Stimulated activated CD8-positive, alpha-beta memory T cell treated with anti-CD3 and anti-CD28 coated beads, Interleukin-12 subunit alpha, Interleukin-12 subunit beta, amount 100 ng/mL, for 24 hours (primary cell): ENCODE data around the gene BIRC2.
A peak's percentile ranks its signal among the peaks of the same experiment; 100 is the strongest.
"Not testable (repeated sequence)": the region's sequence is repeated elsewhere in the genome, so short reads cannot be mapped to it uniquely, and the experiment has no call there.

Experiments
- DNase-seq: peaks from one replicate; pipeline ENCODE4 v3.0.0-alpha.2; 2020; ENCODE audit errors: extremely low read depth

BIRC2 gene

DNA sequence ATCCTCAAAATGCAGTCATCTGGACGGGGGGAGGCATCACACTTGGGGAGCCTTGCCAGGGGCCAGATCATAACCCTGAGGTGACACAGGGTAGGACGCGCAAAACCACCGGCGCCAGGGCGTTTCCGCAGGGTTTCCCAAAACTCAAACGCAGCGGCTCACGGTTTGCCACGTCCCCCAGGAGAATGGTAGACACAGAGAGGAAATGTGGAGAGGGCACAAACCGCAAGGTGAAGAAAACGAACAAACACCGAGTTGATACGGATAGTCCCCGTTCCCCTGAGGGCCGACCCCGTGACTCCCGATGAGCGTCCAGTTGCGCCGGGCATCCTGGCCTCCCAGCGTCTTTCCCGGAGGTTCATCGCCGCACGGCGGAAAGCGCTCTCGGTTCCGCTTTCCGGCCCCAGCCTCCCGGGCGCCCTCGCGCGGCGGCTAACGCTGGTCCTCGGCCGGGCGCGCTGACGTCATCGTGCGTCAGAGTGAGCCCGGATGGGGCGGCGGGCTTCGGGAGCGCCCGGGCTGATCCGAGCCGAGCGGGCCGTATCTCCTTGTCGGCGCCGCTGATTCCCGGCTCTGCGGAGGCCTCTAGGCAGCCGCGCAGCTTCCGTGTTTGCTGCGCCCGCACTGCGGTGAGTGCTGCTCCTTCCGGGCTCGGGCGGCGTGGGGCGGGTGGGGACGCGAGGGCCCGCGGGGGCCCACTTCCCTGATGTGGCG, at the start of gene BIRC2:
Gene BIRC2 (plus strand): TSS at position 467 of the 714 bp plus-strand sequence. CDS start 2,641 bp downstream, outside the sequence.
- DNase-seq: peak; percentile 91

DNA sequence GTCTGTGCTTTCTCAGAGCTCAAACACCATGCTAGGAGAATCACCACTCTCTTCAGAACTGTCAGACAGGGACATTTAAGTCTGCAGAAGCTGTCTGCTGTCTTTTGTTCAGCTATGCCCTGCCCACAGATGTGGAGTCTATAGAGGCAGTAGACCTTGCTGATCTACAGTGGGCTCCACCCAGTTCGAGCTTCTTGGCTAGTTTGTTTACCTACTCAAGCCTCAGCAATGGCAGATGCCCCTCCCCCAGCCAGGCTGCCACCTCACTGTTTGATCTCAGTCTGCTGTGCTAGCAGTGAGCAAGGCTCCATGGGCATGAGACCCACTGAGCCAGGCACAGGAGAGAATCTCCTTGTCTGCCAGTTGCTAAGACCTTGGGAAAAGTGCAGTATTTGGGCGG, 46.2 kb upstream of the BIRC2 start:
- DNase-seq: not testable (repeated sequence)

DNA sequence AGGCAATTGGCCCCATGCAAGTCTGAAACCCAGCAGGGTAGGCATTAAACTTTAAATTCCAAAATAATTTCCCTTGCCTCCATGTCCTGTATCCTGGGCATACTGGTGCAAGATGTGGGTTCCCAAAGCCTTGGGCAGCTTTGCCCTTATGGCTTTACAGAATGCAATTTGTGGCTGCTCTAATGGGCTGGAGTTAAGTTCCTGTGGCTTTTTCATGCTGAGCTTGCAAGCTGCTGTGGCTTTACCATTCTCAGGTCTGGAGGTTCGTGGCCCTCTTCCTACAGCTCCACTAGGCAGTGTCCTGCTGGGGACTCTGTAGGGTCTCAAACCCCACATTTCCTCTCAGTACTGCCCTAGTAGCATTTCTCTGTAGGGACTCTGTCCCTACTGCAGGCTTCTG, 44.8 kb upstream of the BIRC2 start:
- no peak for DNase-seq

DNA sequence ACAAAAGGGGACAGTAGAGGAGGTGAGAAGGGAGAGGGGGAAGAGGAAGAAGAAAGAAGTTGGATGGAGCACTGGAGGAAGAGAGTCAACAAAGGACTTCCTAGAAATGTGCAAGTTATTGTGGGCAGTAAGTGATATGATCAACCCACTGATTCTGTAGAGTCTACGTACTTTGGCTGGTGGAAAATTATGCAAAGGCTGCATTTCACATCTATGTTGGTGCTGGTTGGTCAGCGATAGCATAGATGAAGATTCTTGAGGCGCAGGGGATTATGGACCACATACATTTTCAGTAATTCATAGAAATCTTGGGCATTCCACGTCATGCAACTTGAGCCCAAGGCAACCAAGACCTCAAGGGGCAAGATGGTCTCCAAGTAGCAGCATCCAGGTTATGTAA, 42.3 kb upstream of the BIRC2 start:
- DNase-seq: no peak

DNA sequence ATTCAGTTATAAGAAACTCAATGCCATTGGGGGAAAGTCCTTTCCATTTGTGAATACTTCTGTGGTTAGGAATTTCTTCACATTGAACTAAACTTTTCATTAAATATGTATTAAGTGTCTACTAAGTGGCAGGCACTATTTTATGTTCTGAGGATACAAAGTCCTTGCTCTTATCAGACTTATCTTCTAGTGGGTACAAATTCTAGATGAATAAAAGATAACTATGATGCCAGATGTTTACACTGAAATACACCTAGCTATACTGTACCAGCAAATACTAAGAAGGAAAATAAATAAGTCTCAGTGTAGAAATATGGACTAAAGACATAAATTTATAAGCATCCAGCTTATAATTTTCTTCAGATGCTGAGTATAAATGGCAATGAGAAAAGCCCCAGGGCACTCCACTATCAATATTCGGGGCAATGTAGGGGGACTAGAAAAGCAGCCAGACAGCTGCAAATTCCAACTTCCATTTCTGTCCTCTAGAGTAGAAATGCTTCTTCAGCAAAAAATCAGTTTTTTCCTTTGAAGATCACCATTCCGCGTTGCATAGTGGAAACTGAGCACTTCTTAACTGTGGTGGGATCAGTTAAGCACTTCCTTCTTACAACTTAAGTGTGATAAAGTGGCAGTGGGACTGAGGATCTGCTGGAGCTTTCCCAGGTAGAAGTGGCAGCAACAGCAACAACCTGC, 41.5 kb upstream of the BIRC2 start:
- DNase-seq: no peak

DNA sequence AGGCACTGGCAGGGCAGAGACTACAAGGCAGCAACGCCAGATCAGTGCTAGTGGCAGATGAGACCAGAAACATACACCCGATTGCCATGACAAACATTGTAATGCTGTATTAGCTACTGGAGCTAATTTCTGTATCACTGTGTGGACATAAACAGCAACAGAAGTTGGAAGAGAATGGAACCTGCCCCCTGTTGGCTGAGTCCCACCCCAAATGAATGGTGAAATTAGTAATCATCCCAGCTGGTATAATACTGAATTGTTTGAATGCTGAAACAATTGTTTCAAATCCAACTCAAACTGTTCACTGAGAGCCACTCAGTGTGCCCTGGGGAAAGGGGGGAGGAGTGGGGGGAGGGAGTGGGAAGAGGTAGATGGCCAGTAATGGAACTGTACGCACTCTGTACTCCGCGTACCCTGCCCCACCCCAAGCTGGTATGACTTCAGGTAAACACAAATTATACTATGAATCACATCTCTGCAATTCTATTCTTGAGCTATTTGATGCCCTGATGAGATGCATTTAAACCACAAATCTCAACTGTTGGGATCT, 40.9 kb upstream of the BIRC2 start:
- no peak for DNase-seq

DNA sequence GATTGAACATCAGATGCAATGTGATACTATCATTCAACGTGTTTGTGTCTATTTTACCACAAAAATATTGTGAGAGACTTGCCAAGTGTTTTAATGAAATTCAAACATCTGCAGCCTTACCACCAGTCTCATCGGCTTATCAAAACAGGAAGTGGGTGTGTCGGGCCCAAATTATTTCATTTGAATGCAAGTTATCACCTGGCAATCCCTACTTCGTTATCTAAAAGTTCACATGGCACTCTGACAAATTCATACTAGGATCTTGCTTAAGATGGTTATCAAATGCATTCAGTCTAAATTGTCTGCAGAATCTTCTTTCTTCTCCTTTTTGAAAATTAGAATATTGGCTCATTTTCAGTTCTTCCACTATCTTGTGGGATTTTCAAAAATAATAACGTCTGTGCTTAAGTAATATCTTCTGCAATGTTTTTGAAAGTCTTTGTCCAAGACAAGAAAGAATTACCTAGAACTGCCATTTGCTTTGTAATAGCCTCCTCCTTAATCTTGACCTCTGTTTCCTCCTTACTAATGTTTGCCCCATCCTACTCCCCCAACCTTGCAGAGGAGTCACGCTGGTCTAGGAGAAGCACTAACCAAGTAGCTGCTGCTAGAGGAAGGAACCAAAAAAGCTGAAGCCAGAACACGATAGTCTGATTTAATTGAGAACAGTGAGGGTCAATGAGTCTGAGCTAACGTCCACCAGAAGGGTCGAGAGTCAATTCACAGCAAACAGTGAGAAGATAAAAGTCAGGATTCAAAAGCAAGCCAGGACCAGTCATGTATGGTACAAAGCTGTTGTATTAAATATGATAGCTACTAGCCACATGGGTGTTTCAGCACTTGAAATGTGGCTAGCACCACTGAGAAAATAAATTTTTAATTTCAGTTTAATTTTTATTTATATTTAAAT, 39.9 kb upstream of the BIRC2 start:
- no peak for DNase-seq

DNA sequence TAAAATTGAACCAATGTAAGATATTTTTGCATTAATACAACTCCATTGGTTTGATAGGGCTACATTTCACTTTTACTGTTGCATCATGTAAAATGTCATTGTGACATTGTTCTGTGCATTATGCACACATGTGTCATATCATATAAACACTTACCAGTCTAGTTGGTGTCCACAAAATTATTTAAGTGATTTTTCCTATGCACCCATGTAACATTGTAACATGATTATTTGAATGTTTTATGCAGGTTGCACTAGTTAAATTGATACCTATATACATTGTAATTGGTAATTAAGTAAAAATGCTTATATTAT, 39.3 kb upstream of the BIRC2 start:
- DNase-seq: no peak

DNA sequence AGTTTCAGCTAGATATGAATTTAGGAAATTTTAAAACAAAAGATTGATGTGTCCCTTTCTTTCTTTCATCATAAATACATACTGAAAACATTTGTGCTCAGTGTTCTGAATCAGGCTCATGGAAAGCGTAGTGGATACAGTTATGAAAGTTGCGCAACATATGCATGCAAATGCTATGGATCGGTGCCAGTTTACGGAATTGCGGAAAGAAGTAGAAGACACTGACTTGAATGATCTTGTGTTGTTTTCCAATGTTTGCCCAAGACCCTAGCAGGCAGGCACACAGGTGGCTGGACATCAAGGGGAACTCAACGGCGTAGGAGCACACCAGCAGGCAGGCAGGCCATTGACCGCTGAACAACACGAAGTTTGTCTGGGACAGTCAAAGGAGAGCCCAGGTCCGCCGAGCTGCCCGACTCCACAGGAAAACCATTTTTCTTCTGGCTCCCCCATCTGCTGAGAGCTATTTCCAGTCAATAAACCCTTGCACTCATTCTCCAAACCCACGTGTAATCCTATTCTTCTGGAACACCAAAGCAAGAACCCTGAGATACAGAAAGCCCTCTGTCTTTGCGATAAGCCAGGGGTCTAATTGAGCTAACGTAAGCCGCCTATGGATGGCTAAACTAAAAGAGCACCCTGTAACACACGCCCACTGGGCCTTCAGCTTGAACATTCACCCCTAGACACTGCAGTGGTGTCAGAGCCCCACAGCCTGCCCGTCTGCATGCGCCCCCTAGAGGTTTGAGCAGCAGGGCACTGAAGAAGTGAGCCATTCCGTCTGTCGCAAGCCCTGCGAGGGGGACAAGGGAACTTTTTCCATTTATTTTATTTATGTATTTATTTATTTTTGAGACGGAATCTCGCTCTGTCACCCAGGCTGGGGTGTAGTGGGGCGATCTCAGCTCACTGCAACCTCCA, 37.1 kb upstream of the BIRC2 start:
- DNase-seq: no peak

DNA sequence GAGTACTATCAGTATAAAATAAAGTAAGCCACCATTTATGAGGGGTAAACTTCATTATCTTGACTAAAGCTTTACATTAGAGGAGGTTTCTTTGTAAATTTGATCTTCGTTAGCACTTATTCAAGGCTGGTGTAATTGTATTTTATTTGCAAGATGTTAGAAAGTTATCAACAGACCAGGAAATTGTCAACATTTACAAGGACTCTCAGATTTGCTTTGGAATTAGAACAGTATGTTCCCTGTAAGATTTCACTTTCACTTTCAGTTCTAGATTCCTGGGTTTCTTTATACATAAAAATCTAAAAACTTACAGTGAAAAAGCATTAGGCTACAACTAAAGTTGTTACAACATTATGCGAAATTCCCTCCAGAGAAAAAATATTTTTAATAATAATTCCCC, 34.3 kb upstream of the BIRC2 start:
- DNase-seq: no peak

DNA sequence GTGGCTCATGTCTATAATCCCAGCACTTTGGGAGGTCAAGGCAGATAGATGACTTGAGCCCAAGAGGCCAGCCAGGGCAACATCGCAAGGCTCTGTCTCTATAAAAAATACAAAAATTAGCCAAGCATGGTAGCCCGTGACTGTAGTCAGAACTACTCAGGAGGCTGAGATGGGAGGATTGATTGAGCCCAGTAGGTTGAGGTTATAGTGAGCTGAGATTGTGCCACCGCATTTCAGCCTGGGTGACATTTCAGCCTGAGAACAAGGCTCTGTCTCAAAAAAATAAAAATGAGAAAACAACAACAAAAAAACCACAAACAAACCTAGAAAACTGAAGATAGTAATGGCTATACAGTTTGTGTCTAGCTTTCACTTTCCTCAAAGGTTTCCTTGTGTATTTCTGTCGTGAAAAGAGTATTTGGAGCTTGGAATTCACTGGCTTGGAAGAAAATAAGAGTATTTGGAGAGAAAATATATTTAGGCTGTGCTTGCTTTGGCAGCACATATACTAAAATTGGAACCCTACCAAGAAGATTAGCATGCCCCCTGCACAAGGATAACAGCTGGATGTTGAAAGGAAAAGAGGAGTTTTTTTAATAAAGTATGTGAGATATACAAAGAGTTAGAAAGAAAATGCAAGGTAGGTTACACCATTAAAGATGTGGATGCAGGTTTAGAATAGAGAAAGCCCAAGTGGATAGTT, 33.6 kb upstream of the BIRC2 start:
- DNase-seq: no peak

DNA sequence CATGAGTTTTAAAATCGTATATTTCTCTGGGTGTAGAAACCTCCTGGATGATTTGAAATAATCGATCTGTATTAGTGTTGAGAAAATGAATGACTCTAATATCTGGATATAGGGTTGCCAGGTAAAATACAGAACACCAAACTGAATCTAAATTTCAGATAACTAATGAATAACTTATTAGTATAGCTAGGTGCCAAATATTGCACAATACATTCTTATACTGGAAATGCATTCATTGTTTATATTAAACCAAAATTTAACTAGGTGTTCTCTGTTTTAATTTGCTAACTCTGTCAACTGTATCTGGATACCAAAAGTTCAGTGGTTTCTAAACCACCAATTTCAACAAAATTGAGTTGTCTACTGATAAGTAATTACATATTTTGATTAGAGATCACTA, 32.2 kb upstream of the BIRC2 start:
- no peak for DNase-seq

DNA sequence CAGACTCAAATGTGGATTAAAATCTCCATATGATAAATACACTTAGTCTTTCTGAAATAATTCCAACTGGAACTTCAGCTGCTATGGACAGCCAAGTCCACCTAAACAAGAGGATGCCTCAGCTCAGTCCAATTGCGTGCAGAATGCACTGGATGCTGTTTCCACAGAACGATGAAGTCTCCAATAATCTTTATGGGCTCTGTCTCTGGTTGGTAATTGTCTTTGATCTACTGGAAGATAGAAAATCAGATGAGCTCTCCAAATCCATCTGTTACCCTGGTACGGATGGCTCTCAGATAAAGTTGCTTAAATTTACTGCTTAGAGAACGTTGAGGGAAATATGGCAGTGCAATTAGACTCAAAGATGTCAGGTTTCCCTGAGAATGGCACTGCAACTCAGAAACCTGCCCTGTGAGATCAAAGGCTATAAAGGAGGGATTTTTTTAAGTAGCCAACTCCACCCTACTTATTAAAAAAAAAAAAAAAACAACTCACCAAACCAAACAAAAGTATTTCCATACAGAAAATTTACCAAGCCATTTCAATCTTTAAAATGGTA, 30.6 kb upstream of the BIRC2 start:
- no peak for DNase-seq

DNA sequence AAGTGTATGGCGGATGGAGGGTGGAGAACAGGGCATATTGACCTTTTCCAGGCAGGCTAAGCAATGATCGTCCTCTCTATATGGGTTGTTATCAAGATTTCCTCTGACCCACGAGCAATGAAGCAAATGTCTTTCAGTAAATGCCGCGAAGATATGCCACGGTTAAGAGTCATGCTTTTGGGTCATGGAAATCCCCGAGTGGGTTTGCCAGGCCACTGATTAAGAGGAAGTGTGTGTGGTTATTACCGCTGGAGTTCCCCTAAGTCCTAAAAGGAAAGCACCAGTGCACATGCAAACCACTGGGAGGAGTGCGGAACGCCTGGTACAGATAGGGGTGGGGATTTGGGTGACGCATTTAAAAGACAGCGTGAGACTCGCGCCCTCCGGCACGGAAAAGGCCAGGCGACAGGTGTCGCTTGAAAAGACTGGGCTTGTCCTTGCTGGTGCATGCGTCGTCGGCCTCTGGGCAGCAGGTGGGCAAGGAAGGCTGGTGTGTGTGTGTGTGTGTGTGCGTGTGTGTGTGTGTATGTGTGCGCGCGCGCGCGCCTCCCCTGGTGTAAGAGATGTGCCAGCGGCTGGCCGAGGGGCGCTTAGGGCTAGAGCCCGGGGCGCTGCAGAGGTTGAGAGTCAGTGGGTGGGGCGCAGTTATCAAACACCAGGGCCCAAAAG, 29.8 kb upstream of the BIRC2 start, which contains the start of gene BIRC3:
Gene BIRC3 (plus strand): TSS at position 386 of the 669 bp plus-strand sequence. CDS start 7,026 bp downstream, outside the sequence.
- peak; percentile 79 for DNase-seq

DNA sequence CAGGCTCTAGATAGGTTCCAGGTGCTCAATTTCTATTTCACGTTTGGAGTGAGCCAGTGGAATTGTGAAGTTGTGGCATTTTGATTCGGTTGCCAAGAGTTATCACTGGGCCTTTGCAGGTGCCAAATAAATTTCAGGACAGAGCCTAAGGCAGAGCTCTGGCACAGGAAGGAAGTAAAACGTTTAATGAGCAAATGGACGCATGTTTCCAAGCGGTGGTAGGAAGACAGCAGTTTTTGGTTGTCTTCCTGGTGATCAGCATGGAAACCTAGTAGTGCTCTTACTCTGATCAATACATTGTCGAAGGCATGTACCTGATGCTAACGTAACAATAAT, 29.3 kb upstream of the BIRC2 start:
- DNase-seq: no peak

DNA sequence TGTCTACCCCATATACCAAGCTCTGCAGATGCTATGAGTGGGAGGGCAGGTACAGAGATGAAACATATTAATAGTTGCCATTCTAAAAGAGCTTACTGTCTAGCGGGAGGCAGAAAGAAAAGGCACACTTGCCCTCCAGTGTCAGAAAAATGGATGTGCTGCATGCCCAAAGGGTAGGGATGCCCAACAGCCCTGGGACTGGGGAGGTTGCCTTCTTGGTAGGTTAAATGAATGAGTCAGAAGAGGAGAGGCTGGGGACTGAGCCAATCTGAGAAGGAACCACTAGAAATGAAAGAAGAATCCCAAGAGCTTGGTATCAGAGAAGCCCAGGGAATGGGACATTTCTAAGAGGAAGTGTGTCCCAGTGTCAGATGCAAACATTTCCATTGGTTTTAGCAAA, 28.5 kb upstream of the BIRC2 start:
- DNase-seq: no peak

DNA sequence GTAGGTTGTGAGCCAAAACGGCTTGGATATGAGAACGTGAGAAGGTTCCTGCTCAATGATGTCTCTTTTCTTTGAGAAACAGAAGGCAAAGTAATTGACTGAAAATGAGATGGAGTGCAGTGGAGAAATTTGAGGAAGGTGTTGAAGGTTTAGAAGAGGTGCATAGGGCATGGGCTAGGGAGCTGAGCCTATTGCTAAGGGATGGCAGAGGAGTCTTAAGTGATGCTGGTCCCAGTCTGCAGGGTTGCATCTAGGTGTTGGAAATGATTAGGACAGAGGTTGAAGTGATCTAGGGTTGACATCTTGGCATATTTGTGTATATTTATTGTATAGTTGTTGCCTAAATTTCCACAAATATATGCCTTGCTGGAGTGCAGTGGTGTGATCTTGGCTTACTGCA, 27.5 kb upstream of the BIRC2 start:
- DNase-seq: no peak

DNA sequence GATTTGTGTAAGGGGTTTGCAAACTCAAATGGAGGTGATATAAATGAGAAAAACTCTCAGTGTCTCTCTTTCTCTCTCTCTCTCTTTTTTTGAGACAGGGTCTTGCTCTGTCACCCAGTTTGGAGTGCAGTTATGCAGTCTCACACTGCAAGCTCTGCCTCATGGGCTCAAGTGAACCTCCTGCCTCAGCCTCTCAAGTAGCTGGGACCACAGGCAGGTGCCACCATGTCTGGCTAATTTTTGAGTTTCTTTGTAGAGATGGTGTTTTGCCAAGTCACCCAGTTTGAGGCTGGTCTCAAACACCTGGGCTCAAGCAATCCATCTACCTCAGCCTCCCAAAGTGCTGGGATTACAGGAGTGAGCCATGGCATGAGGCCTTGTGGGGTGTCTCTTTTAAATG, 26.8 kb upstream of the BIRC2 start:
- DNase-seq: no peak

DNA sequence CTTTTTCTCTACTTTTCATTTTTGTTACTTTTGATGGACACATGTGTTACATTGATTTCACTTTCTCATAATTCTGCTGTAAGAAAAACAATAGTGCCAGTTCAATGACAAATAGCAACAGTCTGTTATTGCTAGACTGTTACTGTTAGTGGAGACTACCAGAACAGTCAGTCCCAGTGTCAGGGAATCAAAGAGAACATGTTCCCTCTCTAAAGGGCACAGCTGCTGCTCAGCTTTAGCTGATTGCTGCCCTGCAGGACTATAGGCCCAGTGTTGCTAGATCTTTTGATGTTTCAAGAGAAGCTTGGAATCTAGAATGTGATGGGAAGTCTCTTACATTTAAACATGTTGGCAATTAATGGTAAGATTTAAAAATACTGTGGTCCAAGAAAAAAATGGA, 26.3 kb upstream of the BIRC2 start:
- no peak for DNase-seq

DNA sequence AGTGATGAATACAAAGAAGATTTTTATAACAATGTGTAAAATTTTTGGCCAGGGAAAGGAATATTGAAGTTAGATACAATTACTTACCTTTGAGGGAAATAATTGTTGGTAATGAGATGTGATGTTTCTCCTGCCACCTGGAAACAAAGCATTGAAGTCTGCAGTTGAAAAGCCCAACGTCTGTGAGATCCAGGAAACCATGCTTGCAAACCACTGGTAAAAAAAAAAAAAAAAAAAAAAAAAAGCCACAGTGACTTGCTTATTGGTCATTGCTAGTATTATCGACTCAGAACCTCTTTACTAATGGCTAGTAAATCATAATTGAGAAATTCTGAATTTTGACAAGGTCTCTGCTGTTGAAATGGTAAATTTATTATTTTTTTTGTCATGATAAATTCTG, 24.5 kb upstream of the BIRC2 start:
- no peak for DNase-seq
